HepG2 (cell line): ENCODE results near the gene SNPH. TPM values are rescaled to one million over a fixed set of nuclear protein-coding genes. Genes with fewer than 3 reads are reported as not detected.

ENCODE experiments used
- ATAC-seq: fragments of 200-7000 bp; cut with Tn5 transposase; 3 replicates; pipeline ENCODE4 v1.9.1; 2020; ENCODE audit warnings: mild to moderate bottlenecking, moderate library complexity
- BruUV-seq: library from RNA; stranded (reverse); fragments of 400-500 nt; replicated peaks from 2 replicates; lab custom pipeline; 2021; lab: Mats Ljungman, UMichigan
- CTCF ChIA-PET: fragments of 300-600 bp; formaldehyde crosslinking; extraction: SDS; loops from one replicate; lab custom pipeline; 2021; ENCODE audit warnings: low total read pairs, inconsistent platforms, low intra/inter-chr PET ratio; lab: Yijun Ruan, JAX
- POLR2A ChIA-PET: fragments of 350-600 bp; sonication (Branson Sonifier 250); formaldehyde crosslinking; loops from one replicate; lab custom pipeline; 2020; ENCODE audit warnings: antibody characterized with exemption, inconsistent platforms; lab: Yijun Ruan, JAX
- DNase-seq: peaks from one replicate; pipeline ENCODE4 v3.0.0-alpha.2; 2015; ENCODE audit warnings: low spot score
- FAIRE-seq: peaks from 3 replicates; lab custom pipeline; 2011; peaks lifted over from hg19 to GRCh38; lab: Jason Lieb, UNC
- H2AFZ ChIP-seq: one replicate; pipeline ENCODE4 v1.6.1; 2011; ENCODE audit warnings: low read length, inconsistent platforms
- H3K27ac ChIP-seq: fragments of 300-600 bp; 3 replicates; pipeline ENCODE4 v1.8.0; 2011; ENCODE audit warnings: mixed run types, mild to moderate bottlenecking, mixed read lengths, low read length, inconsistent platforms; ENCODE audit not compliant: insufficient read depth; ENCODE audit errors: extremely low read length
- H3K27me3 ChIP-seq, 2 experiments: fragments of 200-600 bp in 1 of 2; 2 replicates in 1 of 2; 3 replicates in 1 of 2; pipeline versions ENCODE4 v1.6.0 to v1.8.0; 2011; ENCODE audit warnings: low read length in 2 of 2, mild to moderate bottlenecking in 2 of 2, moderate library complexity in 2 of 2, inconsistent platforms in 1 of 2; ENCODE audit not compliant: insufficient read depth in 2 of 2, control insufficient read depth in 1 of 2
- H3K36me3 ChIP-seq, 2 experiments: fragments of 200-600 bp in 1 of 2; replicated peaks in 1 of 2; 2 replicates in 1 of 2; 3 replicates in 1 of 2; pipeline versions ENCODE4 v1.5.1 to v1.8.0; 2011; ENCODE audit warnings: low read length in 2 of 2, inconsistent platforms in 1 of 2; ENCODE audit not compliant: insufficient read depth in 2 of 2, control insufficient read depth in 1 of 2
- H3K4me1 ChIP-seq: 2 replicates; pipeline ENCODE4 v1.5.1; 2012; ENCODE audit warnings: low read length, inconsistent platforms; ENCODE audit not compliant: insufficient read depth
- H3K4me2 ChIP-seq: 2 replicates; pipeline ENCODE4 v1.6.0; 2011; ENCODE audit warnings: low read depth, low read length, inconsistent platforms
- H3K4me3 ChIP-seq, 3 experiments: fragments of 200-600 bp in 1 of 3; sonication (generic), shearing (Covaris generic) in 1 of 3; replicated peaks in 1 of 3; 2 replicates each; pipeline ENCODE4 v1.5.1; 2011 to 2016; ENCODE audit warnings: low read length in 3 of 3, inconsistent platforms in 2 of 3, low read depth in 2 of 3, mild to moderate bottlenecking in 2 of 3, control low read depth in 1 of 3, mixed read lengths in 1 of 3; ENCODE audit not compliant: insufficient read depth in 1 of 3
- H3K79me2 ChIP-seq: one replicate; pipeline ENCODE4 v1.6.1; 2011; ENCODE audit warnings: low read length, inconsistent platforms; ENCODE audit not compliant: insufficient read depth
- H3K9ac ChIP-seq: 2 replicates; pipeline ENCODE4 v1.6.0; 2011; ENCODE audit warnings: mild to moderate bottlenecking, low read depth, low read length, inconsistent platforms; ENCODE audit not compliant: insufficient read depth
- H3K9me3 ChIP-seq: 2 replicates; pipeline ENCODE4 v1.5.1; 2012; ENCODE audit warnings: mild to moderate bottlenecking, low read length
- H4K20me1 ChIP-seq: 2 replicates; pipeline ENCODE4 v1.6.0; 2011; ENCODE audit warnings: inconsistent platforms, mild to moderate bottlenecking, low read length, moderate library complexity; ENCODE audit not compliant: insufficient read depth
- BORCS8-MEF2B ChIP-seq: sonication (generic); formaldehyde crosslinking; IDR thresholded peaks from 2 replicates; pipeline ENCODE4 v1.8.0; 2022; ENCODE audit warnings: mild to moderate bottlenecking, missing genetic modification reagents
- CHD4 ChIP-seq: fragments of 200-600 bp; sonication (generic); IDR thresholded peaks from 2 replicates; pipeline ENCODE4 v1.7.0; 2017; ENCODE audit warnings: mild to moderate bottlenecking, low read length, borderline replicate concordance
- RXRB ChIP-seq: IDR thresholded peaks from 2 replicates; pipeline ENCODE4 v1.6.1; 2016; ENCODE audit warnings: borderline replicate concordance, missing genetic modification reagents, missing compliant biosample characterization
- SP1 ChIP-seq, 2 experiments: fragments of 450-650 bp in 1 of 2; sonication (generic) in 1 of 2; formaldehyde crosslinking in 1 of 2; IDR thresholded peaks; 2 replicates each; pipeline versions ENCODE4 v1.4.0 to v1.6.1; 2016 to 2020; ENCODE audit warnings: missing genetic modification reagents in 1 of 2
- ZNF703 ChIP-seq: sonication (generic); formaldehyde crosslinking; IDR thresholded peaks from 2 replicates; pipeline ENCODE4 v1.5.1; 2020; ENCODE audit warnings: missing genetic modification reagents, mild to moderate bottlenecking, moderate library complexity, borderline replicate concordance
- ZNF891 ChIP-seq: sonication (generic); formaldehyde crosslinking; IDR thresholded peaks from 2 replicates; pipeline ENCODE4 v1.5.0; 2020; ENCODE audit warnings: mild to moderate bottlenecking, missing genetic modification reagents
- WGBS: methylation state at CpG from one replicate; pipeline ENCODE4 v1.1.6; 2017; ENCODE audit warnings: low lambda C conversion rate; 5-methylcytosine and 5-hydroxymethylcytosine counted together
- in situ Hi-C: cut with HindIII; loops from 2 replicates; pipeline ENCODE4 v1.10.0; 2017; ENCODE audit warnings: low pct_unique_long_range_greater_than_20kb; ENCODE audit not compliant: extremely low pct_ligation_motif_present
- intact Hi-C: fragments of 100-400 bp; cut with micrococcal nuclease; formaldehyde crosslinking; loops from one replicate; pipeline ENCODE4 v1.10.0; 2022; ENCODE audit not compliant: unreplicated experiment
- polyA plus RNA-seq, 8 experiments: library from polyadenylated mRNA; depleted of rRNA in 3 of 8; stranded (reverse) in 7 of 8; unstranded in 1 of 8; fragments of >200 nt; fragmentation: Illumina TruSeq in 4 of 8; extraction: Trizol in 4 of 8; gene quantifications; 2 replicates each; pipeline versions ENCODE4 v1.2.1 to v1.2.3, GENCODE V29; 2011 to 2016; ENCODE audit warnings: low read depth in 4 of 8, missing spikeins in 1 of 8, mixed read lengths in 1 of 8; ENCODE audit not compliant: insufficient read depth in 1 of 8
- total RNA-seq, 5 experiments: library from RNA; depleted of rRNA; stranded (reverse); fragments of >200 nt; fragmentation: Illumina TruSeq; extraction: Trizol; gene quantifications; 2 replicates each; pipeline ENCODE4 v1.2.3, GENCODE V29; 2016; ENCODE audit warnings: low read depth in 1 of 5
- TF ChIP-seq, protein P1 (sequence below): sonication (generic); formaldehyde crosslinking; IDR thresholded peaks from 2 replicates; pipeline ENCODE4 v1.5.1; 2020; ENCODE audit warnings: mild to moderate bottlenecking, missing genetic modification reagents, moderate library complexity
- TF ChIP-seq, protein P2 (sequence below): fragments of 450-650 bp; IDR thresholded peaks from 2 replicates; pipeline ENCODE4 v1.6.1; 2017
- TF ChIP-seq, protein P3 (sequence below): sonication (generic); formaldehyde crosslinking; IDR thresholded peaks from 2 replicates; pipeline ENCODE4 v1.5.0; 2020; ENCODE audit warnings: missing genetic modification reagents

SNPH gene
- total and polyA plus RNA-seq, 2 of the 13 experiments (the other 11 are each of a cell fraction or from before 2014, with no cell fraction given), result 0.09 TPM; not detected in 1

DNA sequence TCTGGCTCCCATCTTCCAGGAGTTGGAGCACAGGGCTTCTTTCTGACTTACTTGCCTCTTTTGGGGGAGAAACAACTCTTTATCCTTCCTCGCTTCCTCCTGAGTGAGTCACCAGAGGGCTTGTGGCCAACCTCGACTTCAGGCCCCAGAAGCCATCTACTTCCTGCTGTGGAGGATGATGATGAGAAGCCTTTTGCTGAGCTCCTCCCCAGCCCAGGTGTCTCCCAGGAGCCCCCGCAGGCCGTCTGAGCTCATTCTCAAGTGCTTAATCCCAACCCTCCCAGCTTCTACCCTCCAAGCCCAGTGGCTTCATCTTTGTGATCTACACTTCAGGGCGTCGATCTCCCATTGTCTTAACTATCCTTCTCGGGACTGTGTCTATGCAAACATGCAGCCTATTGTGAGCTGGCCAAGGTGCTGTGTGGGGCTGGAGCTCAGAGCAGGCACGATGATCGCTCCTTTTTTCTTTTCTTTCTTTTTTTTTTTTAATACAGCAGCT, 35.0 kb downstream of the SNPH start (continued):
- TF ChIP-seq, protein P1, sequence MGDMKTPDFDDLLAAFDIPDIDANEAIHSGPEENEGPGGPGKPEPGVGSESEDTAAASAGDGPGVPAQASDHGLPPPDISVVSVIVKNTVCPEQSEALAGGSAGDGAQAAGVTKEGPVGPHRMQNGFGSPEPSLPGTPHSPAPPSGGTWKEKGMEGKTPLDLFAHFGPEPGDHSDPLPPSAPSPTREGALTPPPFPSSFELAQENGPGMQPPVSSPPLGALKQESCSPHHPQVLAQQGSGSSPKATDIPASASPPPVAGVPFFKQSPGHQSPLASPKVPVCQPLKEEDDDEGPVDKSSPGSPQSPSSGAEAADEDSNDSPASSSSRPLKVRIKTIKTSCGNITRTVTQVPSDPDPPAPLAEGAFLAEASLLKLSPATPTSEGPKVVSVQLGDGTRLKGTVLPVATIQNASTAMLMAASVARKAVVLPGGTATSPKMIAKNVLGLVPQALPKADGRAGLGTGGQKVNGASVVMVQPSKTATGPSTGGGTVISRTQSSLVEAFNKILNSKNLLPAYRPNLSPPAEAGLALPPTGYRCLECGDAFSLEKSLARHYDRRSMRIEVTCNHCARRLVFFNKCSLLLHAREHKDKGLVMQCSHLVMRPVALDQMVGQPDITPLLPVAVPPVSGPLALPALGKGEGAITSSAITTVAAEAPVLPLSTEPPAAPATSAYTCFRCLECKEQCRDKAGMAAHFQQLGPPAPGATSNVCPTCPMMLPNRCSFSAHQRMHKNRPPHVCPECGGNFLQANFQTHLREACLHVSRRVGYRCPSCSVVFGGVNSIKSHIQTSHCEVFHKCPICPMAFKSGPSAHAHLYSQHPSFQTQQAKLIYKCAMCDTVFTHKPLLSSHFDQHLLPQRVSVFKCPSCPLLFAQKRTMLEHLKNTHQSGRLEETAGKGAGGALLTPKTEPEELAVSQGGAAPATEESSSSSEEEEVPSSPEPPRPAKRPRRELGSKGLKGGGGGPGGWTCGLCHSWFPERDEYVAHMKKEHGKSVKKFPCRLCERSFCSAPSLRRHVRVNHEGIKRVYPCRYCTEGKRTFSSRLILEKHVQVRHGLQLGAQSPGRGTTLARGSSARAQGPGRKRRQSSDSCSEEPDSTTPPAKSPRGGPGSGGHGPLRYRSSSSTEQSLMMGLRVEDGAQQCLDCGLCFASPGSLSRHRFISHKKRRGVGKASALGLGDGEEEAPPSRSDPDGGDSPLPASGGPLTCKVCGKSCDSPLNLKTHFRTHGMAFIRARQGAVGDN (CRISPR knock-in tag), result no peak
- TF ChIP-seq CHD4 (no peak), RXRB (CRISPR knock-in tag) (no peak), SP1 (IDR thresholded peaks at IDR 0.05) (no peak), SP1 (CRISPR knock-in tag; IDR thresholded peaks at IDR 0.05) (no peak), BORCS8-MEF2B (CRISPR knock-in tag) (no peak)

DNA sequence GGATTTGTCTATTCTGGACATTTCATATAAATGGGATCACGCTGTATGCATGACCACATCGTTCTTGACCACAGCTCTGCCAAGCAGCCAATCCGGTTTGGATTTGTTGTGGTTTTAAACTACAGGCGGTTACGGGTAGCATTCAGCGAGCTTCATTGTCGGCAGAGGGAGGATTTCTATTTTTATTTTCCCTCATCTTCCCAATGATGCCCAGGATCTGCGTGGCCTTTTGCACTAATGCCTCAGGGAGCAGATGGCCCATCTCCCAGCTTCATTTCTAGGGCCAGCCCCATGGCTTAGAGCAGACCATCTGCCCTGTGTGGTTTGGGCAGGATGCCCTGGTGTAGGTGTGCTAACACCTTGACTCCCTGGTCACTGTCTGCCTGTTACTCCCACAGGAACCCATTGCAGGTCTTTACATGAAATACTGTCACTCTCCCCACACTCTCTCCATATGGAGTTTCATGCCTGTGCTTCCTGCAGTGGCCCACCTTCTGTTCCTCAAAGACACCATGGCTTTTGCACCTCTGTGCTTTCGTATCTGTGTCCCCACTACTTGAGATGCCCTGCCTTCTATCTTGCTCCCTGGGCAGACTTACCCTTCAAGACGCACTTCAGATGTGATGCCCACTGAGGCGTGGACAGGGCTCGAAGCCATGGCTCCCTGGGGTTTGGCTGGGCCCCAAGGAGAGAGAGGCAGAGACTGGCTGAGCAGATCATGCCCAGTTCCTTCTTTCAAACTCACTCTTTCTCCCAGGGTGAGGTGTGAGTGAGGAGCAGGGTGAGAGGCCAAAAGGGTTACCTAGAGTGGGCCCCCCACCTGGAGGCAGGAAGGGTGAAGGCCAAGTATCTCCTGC, 36.8 kb downstream of the SNPH start:
- no peak overlapping the region for H3K4me3 ChIP-seq
- ATAC-seq (no peak), DNase-seq (no peak)
- intact Hi-C loops, result no loop called here
- TF ChIP-seq ZNF891 (0 out of 2 replicates have a peak, but pooled peaks have one; percentile 27), ZNF703 (no peak)
- TF ChIP-seq, protein P2, sequence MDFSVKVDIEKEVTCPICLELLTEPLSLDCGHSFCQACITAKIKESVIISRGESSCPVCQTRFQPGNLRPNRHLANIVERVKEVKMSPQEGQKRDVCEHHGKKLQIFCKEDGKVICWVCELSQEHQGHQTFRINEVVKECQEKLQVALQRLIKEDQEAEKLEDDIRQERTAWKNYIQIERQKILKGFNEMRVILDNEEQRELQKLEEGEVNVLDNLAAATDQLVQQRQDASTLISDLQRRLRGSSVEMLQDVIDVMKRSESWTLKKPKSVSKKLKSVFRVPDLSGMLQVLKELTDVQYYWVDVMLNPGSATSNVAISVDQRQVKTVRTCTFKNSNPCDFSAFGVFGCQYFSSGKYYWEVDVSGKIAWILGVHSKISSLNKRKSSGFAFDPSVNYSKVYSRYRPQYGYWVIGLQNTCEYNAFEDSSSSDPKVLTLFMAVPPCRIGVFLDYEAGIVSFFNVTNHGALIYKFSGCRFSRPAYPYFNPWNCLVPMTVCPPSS, result no peak
- TF ChIP-seq, protein P3, sequence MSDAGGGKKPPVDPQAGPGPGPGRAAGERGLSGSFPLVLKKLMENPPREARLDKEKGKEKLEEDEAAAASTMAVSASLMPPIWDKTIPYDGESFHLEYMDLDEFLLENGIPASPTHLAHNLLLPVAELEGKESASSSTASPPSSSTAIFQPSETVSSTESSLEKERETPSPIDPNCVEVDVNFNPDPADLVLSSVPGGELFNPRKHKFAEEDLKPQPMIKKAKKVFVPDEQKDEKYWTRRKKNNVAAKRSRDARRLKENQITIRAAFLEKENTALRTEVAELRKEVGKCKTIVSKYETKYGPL (CRISPR knock-in tag), result no peak
- TF ChIP-seq, all 625 proteins: peak for 1
- FAIRE-seq, result no peak
- Histone ChIP-seq H3K9ac (no peak overlapping the region), H3K27me3 (peaks cover 9 to 67% of the 10 kb centered on the region in 2 experiments; a peak in 4 of 5 replicates), H3K79me2 (no peaks in the 10 kb centered on the region), H2AFZ (no peak overlapping the region), H3K4me1 (no peaks in the 10 kb centered on the region), H3K36me3 (no peaks in the 10 kb centered on the region), H3K9me3 (no peaks in the 10 kb centered on the region), H3K4me2 (no peak overlapping the region), H3K27ac (no peak overlapping the region), H4K20me1 (no peaks in the 10 kb centered on the region)
- WGBS, result 41% methylated on average over 12 of the region's 12 CpGs
- CTCF ChIA-PET, result no interaction called here
- POLR2A ChIA-PET, result no interaction called here
- in situ Hi-C loops, result no loop called here
- BruUV-seq, result no TSS peak
